ENCODE data around the gene COL26A1.
A peak's percentile ranks its signal among the peaks of the same experiment; 100 is the strongest.
"Not testable (repeated sequence)": the region's sequence is repeated elsewhere in the genome, so short reads cannot be mapped to it uniquely, and the experiment has no call there.

COL26A1 gene

DNA sequence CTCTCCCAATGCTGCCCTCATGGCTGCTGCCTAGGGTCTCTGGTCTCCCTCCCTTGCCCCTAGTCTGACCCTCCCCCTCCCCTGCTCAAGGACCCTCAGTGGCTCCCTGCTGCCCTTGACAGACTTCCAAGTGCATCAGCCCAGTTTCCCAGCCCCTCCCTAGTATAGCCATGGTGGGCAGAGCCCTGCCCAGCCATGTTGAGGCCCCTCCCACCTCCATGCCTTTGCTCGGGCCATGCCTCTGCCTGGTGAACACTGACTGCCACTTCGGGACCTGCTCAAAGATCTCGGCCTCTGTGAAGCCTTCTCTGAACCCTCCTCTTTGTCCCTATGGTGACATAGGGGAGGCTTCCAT lies 193.2 kb downstream of the COL26A1 start:
- no peak for DNase-seq

- no peak for DNase-seq
Observed at GRCh38 chr7:101556453-101556968, 193.8 kb downstream of the COL26A1 start.

DNA sequence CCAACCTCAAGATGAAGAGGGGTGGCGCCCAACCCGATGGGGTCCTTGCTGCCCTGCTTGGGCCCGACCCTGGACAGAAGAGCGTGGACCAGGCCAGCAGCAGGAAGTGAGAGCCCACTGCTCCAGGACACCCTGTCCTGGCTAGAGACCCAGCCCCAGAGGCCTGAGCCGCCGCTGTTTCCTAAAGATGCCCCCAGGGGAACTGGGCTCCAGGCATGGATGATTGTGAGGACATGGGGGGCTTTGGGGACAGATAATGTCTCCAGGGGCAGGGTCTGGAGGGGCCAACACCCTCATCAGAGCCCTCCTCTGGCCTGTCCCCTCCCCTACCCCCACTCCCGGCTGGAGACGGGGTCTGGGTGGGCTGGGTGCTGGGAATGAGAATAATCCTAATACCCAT lies 194.7 kb downstream of the COL26A1 start:
- DNase-seq = no peak

DNA sequence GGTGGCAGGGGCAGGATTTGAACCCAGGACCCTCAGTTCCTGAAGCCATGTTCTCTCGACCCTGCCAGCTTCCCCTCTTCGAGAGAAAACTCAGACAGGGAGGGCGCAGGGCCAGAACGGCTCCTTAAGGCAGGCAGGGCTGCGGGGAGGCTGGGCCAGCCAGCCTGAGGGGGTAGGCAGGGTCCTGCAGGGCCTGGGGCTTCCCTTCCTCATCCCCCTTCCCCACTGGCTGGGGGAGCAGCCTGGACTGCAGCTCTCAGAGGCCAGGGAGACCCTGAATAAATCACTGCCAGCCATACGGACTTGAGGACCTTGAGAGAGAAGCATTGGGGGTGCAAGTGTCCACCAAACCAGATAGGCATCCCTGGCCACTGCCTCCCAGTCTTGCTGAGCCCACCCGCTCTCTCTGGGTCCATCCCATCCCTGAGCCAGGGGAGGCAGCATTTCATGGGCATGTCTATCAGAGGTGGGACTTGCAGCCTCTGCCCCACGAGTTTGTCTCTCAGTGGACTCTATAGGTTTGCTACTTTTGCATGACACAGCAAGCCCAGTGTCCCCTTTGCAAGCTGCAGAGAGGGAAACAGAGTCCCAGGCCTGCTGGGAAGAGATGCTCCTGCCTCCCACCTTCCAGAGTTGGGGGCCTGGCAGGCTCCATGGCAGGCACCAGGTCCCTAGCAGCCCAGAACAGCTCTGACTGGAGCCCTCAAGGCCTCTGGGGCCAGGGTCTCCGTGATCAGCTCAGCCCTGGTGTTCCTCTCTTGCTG lies 195.5 kb downstream of the COL26A1 start:
- DNase-seq = no peak

DNA sequence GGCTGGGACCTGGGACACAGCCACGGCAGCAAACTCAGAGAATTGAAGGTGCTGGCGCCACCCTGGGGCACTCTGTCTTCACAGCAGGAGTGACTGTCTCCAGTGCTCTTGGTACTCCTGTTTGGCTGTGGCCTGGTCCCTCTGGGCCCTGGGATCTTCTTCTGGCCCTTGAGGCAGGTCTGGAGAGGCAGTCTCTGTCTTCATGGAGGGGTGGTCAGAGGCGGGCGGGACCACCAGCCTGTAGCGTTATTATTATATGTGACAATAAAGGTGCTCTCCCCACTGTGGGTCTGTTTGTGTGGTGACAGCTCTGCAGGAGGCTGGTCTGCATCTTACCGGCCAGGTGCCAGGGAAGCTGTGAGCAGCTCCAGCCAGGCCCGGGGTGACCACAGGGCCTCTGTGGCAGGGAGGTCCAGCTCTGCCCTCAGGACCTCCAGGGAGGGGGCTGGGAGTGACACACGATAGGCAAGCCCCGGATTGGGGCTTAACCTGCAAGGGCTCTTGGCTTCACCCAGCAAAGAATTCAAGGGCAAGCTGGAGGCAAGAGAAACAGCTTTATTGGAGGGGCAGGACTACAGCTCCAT lies 196.2 kb downstream of the COL26A1 start:
- no peak for DNase-seq

GRCh38 chr7:101559586-101559985 lies 196.9 kb downstream of the COL26A1 start:
- DNase-seq = no peak

- not testable (repeated sequence) for DNase-seq
Observed at GRCh38 chr7:101560021-101560420, 197.3 kb downstream of the COL26A1 start.

DNA sequence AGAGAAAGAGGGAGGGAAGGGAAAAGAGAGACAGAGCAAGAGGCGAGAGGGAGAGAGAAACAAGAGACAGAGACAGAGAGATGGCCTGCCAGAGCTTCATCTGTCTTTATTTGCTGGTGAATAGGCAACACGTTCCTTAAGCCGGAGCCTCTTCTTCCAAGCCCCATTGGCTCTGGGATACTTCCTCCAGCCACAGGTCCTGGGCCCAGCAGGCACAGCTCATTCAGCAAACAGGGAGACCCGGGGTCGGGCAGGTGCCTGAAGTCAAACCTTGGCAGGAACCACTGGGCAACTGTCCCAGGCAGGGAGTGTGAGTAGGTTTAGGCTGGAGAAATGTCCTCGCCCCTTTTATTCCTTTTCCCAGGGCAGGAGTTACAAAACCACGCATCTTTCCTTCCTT lies 198.2 kb downstream of the COL26A1 start:
- DNase-seq = no peak

DNA sequence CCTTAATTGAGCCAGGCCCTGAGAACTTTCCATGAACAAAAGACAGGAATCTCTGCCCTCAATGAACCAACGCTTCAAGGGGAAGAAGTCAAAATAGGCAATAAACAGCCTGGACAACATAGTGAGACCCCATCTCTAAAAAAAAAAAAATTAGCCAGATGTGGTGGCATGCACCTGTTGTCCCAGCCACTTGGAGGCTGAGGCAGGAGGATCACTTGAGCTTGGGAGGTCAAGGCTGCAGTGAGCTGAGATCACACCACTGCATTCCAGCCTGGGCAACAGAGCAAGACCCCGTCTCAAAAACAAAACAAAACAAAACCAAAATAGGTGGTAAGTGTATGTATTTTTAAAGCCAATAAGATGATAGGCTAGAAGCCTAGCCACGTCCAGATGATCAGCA lies 198.6 kb downstream of the COL26A1 start:
- DNase-seq = not testable (repeated sequence)

DNA sequence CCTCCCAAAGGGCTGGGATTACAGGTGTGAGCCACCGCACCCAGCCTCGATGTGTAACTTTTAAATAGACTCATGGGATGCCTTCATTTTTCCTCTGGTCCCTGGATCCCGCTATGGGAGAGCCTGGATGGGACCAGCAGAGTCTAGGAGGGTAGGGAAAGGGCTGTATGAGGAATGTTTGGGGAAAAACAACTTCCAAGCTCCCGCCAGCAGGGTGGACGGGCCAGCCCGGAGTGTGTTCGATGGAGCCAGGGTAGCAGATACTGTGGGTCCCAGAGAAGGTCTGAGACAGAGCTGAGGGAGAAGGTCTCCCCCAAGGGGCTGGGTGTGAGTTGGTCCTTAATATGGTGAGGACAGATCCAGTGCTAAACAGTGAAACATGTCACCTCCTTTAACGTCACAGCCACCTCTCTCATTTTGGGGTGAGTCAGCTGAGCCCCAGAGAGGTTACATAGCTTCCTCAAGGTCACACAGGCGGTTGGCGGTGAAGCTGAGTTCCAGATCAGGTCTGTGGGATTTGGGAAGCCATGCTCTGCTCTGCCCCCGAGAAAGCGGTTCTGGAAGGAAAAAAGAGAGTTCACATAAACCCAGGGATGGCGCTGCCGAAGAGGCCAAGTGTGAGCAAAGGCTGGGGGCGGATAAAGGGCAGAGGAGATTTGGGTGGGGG lies 200.0 kb downstream of the COL26A1 start:
- no peak for DNase-seq

DNA sequence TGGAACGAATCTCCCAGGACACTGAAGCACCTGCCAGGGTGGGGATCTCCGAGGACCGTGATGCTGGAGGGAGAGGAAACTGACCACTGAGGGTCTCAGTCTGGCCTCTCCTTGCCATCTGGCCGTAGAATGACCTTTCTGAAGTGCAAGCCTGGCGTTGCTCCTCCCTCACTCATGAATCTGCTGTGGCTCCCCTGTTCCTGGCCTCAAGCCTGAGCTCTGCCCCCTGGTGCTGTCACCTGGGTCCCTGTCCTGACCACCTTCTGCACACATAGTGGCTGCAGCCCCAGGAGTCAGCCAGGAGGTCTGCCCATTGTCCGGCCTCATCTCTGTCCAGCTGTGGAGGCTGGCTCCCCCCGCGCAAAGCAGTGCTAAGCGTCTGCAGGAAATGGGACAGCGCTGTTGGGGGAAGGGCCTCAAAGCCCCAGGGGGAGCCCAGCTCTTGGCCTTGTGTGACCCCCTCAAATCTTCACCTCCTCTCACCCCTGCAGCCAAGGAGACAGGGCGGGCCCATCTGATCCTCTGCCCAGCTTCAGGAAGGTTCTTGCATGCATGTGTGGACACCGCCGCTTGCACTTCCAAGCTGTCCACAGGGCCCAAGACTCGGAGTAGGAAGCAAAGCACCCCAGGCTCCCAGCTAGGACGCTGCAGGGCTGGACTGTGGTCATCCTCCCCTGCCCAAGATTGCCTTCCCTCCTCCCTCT lies 200.7 kb downstream of the COL26A1 start:
- no peak for DNase-seq

GRCh38 chr7:101563943-101564777 lies 201.5 kb downstream of the COL26A1 start:
- no peak for DNase-seq

DNA sequence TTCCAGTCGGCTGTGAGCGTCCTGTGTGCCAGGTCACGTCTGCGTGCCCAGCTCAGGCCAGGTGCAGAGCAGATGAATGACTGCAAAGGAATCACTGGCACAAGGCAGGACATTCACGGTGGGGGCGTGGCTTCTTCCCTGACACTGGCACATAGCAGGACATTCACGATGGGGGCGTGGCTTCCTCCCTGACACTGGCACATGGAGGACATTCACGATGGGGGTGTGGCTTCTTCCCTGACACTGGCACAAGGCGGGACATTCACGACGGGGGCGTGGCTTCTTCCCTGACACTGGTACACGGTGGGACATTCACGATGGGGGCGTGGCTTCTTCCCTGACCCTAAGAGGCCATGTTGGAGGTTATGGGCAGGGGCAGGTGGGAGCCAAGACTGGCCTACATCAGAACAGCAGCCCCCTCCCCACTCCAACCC lies 202.1 kb downstream of the COL26A1 start:
- DNase-seq = no peak

DNA sequence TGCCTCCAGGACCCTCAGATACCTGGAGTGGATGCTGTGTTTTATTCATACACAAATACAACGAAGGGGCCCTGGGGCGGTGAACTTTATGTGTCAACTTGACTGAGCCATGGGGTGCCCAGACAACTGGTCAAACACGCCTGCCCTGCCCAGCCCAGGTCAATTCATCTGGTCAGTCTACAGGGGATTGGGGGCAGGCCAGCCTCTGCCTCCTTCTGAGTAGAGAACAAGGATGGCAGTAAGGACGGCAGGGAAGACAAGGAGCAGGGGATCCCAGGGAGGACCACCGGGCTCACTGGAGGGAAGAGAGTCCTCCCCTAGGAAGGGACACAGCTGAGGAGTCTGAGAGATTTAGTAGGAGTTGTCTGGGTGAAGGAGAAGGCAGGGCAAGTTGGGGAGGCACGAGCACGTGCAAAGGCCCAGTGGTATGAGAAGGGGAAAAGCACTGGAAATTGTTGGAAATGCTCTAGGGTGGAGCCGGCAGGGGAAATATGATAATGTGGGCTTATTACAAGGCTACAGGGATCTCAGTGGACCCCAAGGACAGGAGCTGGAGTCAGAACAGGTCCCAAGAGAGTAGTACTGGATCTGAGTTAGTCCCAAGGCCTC lies 203.0 kb downstream of the COL26A1 start:
- DNase-seq = no peak

- peak; percentile 22 for DNase-seq
Observed at GRCh38 chr7:101567230-101567629, 204.6 kb downstream of the COL26A1 start.

GRCh38 chr7:101572156-101572555 lies 209.5 kb downstream of the COL26A1 start:
- DNase-seq = no peak

GRCh38 chr7:101575168-101575567 lies 212.5 kb downstream of the COL26A1 start:
- DNase-seq = no peak

DNA sequence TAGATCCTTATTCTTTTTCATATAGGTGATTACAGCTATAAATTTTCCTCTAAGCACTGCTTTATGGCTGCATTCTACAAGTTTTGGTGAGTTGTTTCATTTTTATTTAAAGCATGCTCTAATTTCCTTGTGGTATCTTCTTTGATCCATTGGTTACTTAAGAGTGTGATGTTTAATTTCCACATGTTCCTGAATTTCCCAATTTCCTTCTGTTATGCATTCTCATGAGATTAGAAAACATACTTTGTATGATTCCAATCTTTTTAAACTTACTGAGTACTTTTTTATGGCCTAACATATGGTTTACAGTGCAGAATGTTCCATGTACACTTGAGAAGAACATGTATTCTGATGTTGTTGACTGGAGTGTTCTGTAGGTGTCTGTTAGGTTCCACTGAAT lies 213.0 kb downstream of the COL26A1 start:
- no peak for DNase-seq

DNA sequence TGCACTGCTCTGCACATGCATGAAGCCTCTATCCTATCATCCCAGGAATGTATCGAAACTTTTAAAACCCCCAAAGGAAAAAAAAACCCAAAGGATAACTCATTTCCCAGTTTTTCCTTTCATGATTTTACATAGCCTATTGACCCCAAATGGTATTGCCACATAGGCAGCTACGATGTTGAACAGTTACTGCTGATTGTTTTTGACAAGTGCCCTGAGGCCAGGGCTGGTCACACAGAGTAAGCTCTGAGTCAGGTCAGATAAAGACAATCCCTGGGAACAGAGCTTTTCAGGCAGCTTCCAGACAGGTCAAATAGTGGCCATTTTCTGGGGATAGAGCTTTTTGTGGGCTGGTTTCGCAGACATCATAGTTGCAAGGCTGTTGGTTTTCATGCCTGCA lies 214.3 kb downstream of the COL26A1 start:
- DNase-seq = no peak

DNA sequence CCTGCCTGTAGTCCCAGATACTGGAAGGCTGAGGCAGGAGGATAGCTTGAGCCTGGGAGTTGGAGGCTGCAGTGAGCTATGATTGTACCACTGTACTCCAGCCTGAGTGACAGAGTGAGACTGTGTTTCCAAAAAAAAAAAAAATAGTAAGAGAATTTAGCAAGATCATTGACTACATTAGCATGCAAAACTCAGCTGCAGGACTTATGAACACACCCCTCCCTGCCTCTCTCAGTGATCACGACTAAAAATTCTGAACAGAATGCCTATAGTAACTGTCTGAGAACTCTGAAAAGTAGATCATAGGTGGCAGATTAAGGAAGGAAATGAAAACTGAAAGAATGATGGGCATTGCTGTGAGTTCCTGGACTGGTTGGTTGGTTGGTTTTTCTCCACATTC lies 215.9 kb downstream of the COL26A1 start:
- DNase-seq = no peak

DNA sequence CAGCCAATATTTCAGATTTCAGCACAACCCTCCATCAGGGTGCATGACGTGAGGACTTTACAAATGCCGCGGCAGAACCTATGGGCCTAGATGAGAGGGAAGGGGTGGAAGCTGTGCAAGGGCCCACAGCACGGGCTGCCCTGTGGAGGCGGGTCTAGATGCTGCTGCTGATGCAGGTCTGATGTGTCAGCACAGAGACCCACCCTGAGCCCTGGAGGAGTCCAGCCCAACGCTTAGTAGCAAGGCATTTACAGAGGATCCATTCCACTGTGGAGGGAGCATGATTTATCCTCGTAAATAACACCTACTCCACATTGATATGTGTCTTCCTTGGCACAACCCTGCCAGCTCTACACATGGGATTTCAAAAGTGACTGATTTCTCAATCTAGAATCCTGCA lies 217.9 kb downstream of the COL26A1 start:
- DNase-seq = no peak

DNA sequence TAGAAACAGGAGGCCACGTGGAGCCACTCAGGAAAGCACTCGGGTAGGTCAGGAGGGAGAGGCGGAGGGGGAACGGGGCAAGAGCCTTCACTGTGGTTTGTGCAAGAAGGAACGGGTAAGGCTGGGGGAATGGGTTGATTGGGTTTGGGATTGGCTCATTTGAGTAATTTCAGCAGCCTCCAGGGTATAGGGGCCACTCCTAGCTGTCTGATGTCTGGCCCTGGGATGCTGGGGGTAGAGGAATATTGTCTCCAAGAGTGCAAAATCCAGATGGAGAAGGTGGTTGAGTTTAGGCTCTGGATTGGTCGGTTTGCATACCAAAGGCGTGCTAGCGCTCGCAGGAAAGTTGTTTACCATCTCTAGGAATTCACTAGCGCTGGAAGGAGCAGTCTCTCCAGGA lies 219.2 kb downstream of the COL26A1 start:
- no peak for DNase-seq

Data from NCI-H2171 (cell line).